GM19452 (cell line): ENCODE data around the gene MISP3.

Experiments
- ATAC-seq: cut with Tn5 transposase; IDR thresholded peaks from one replicate; pipeline ENCODE4 v1.9.1; 2021; ENCODE audit not compliant: unreplicated experiment

Gene MISP3

GRCh38 chr19:14078411-14078810 is 5.8 kb downstream of the MISP3 start:
- no peak for ATAC-seq

- peak; percentile 78 for ATAC-seq
Measured at GRCh38 chr19:14080887-14081796, 8.6 kb downstream of the MISP3 start.

GRCh38 chr19:14081797-14082674 is 9.4 kb downstream of the MISP3 start:
- ATAC-seq = peak; percentile 15

DNA sequence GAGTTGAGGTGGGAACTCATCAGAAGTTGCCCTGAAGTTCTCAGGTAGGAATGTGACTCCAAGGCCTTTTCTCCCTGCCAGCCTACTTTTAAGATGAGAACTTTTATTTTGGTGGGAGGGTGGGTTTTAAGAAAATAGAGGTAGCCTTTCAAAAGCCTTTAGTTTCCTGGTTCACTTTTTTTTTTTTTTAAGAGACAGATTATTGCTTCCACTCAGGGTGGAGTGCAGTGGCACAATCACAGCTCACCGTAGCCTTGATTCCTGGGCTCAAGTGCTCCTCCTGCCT is 10.0 kb downstream of the MISP3 start:
- ATAC-seq = no peak

GRCh38 chr19:14085309-14085995 is 12.9 kb downstream of the MISP3 start, which contains the start of gene C19orf67:
Gene C19orf67 (minus strand): TSS chr19:14085783. CDS start chr19:14085627, 156 bp downstream.
- no peak for ATAC-seq

GRCh38 chr19:14086098-14086497 is 13.5 kb downstream of the MISP3 start:
- no peak for ATAC-seq

- ATAC-seq = no peak
Measured at GRCh38 chr19:14088634-14089411, 16.2 kb downstream of the MISP3 start.

DNA sequence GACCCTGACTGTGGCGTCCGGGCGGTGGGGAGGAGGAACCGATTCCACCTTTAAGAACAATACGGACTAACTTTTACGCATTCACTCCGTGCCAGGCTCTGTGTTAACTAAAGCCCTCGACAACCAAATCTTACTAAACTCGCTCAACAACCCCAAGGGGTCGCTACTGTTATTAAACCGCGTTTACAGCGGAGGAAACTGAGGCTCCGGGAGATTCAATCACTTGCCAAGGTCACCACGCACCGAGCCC is 16.8 kb downstream of the MISP3 start:
- ATAC-seq = no peak

DNA sequence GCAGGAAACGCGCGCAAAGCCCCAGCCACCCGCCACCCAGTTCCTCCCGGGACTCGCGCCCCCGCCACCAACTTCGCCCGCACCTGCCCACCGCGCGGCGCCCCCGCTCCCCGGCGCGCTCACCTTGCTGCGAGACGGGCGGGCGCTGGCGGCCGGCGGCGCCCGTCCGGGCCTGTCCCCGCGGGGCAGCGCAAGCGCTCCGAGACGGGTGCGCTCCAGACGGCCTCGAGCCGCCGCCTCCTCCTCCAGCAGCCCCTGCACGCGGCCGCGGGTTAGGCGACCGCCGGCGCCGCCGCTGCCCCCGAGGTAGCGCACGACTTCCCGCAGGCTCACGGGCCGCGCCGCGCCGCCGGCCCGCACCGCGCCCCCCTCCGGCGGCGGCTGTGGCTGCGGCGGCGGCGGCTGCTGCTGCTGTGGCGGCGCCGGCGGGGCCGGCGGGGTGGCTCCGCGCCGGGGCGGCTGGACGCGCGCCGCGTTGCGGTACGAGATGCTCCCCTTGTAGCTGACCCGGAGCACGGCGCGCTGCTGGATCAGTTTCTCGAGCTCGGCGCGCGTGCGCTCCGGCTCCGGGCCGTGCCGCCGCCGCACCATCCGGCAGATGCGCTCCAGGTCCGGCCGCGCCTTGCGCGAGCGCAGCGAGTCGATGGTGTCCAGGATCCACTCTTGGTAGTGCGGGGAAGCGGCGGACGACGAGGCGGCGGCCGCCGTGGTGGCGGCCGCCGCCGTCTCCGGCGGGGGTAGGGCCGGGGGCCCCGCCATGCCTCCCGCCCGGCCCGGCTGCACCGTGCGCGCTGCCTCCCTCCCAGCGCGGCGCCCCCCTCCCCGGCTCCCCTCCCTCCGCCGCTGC is 17.3 kb downstream of the MISP3 start:
- ATAC-seq = peak; percentile 19

- peak; percentile 34 for ATAC-seq
Measured at GRCh38 chr19:14090509-14091080, 18.0 kb downstream of the MISP3 start, which contains the start of gene SAMD1. Gene SAMD1 (minus strand): TSS chr19:14090751.

DNA sequence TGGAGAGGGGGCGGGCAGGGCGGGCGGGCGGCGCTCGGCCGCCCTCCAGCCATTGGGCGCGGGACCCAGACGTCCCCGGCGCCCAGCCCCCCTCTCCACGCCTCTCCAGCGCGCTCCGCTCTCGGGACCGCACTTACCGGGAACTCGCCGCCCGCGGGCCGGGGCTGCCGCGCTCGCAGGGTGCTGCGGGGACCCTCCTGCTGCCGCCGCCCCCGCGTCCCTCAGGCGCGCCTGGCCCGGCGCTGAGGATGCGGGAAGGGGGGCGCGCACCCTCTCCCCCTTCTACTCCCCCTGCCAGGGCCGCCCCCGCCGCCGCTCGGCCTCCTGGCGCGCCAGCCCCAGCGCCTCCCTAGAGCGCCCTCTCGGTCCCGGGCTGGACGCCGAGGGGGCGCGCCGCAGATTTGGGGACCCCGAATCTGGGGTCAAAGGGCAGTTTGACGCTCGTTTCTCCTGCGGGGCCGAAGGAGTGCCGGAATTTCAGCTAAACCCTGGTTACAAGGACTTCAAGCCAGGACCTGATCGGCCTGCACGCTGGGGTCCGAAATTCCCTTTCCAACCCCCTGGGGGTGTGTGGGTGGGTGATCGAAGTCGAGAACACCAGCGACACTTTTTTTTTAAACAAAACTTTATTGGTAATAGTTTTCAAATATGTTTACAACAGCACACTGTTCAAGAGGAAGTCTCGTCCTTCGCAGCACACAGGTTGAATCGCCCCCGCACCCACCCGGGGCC is 18.7 kb downstream of the MISP3 start:
- ATAC-seq = peak; percentile 64

- ATAC-seq = no peak
Measured at GRCh38 chr19:14091813-14092462, 19.4 kb downstream of the MISP3 start.

DNA sequence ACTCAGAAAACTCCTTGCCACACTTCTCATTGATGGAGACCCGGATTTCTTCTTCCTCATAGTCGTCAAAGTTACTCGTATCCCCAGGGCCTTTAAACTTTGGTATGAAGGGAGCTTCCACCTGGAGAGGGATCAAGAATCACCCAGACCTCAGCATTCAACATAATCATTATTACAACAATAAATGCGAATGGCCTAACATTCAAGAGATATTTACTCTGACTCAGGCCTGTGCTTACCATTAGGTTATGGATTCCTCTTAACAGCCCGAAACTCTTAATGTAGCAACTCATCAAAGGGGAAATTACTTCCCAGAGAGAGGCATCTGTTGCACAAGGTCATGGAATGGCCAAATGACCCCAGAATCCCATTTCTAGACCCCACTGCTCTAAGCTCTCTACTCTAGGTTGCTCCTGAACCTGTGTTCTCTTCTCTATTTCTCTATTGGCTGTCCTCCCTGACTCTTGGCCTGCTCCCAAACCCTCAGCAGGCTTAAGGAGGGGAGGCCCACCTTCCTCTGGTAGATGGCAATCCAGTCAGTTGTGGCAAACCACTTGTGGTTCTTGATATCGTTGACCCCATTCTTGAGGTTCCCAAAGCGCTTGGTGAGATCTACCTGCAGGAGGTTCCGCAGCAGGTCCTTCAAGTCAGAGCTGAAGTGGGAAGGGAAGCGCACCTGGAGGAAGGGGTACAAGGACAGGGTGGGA is 20.7 kb downstream of the MISP3 start:
- no peak for ATAC-seq

- ATAC-seq = no peak
Measured at GRCh38 chr19:14094854-14095253, 22.3 kb downstream of the MISP3 start.

DNA sequence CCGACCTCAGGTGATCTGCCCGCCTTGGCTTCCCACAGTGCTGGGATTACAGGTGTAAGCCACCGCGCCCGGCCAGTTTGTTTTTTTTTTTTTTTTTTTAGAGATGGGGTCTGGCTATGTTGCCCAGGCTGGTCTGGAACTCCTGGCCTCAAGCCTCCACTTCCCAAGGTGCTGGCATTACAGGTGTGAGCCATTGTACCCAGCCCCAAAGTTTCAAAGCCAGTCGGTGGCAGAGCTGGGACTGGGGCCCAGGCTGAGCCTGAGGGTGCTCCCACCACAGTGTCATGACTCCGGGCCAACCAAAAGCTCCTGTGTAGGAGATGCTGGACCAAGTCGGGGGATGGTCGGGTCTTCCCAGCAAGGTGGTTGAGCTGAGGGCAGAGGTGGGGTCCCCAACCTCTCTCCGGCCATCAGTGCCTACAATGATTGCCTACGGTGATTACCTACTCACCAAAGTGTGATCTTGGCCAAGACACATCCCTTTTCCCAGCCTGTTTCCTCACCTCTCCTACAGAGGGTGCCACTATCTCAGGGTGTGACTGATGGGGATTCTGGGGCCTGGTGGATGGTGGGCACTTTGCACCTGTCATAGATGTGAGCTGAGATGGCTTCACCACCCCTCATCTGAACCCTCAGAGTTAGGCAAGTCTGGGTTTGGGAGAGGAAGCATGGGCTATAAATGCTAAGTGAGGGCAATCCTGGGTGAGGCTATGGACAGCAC is 23.8 kb downstream of the MISP3 start:
- no peak for ATAC-seq

GRCh38 chr19:14097532-14098151 is 25.1 kb downstream of the MISP3 start:
- no peak for ATAC-seq
